ENCODE data around the gene CAMKK2.

- TF ChIP-seq CTCF (IDR thresholded peaks at IDR 0.05; ENCODE audit: low read depth, low read length) (no peak), EZH2phosphoT487 (IDR thresholded peaks at IDR 0.05; ENCODE audit: low read depth) (no peak)
Measured at GRCh38 chr12:121301876-121302275, 5.4 kb upstream of the CAMKK2 start.

All from OCI-LY3 (cell line).